IPS DF 4.7 (cell line): Measurements from ENCODE around the gene SLC27A4.

Source experiments
- DNase-seq: peaks from one replicate; pipeline ENCODE4 v3.0.0-alpha.2; 2013; ENCODE audit warnings: low spot score; ENCODE audit errors: extremely low read depth

Gene SLC27A4

DNA sequence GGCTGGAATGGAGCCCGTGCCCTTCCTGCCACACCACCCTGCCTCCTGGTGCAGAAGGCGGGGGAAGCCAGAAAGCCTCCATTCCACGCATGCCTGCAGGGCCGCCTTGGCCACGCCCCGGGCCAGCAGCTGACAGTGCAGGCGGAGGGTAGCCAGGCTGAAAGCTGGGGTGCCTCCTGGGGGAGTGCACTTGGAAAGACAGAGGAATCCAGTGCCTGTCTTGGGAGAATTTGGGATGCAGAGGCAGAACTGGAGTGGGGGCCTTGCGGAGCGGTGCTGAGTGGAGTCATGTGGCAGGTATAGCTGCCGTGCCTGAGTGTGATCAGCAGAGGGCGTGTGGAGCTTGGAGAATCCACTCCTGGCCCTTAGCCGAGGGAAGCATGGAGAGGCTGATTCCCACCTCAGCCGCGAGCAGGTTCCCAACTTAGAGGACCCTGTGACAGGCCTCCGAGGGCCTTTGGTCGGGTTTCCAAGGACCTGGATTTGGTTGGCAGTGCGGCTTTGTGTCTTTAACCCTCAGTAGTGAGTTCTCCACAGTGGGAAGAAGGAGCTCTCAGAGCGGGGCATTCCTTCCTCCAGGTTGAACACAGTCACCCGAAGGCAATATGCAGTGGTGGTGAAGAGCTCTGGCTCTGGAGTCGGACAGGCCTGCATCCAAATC, 21.8 kb downstream of the SLC27A4 start:
- no peak for DNase-seq

DNA sequence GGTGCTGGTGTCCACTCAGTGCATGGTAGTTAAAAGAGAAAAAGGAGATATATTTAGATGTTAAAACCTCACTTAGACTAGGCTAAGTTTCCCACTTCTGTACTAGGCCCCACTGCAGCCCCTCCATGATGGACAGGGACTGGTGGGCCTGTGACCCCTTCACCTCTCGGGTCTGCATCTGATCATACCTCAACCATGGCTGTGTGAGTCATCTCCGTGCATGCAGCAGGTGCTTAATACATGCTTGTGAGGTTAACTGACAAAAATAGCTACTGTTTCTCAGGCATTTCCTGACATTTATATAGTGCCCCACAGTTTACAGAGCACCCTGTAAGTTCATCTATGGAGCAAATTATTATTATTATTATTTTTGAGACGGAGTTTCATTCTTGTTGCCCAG, 22.4 kb downstream of the SLC27A4 start:
- no peak for DNase-seq

DNA sequence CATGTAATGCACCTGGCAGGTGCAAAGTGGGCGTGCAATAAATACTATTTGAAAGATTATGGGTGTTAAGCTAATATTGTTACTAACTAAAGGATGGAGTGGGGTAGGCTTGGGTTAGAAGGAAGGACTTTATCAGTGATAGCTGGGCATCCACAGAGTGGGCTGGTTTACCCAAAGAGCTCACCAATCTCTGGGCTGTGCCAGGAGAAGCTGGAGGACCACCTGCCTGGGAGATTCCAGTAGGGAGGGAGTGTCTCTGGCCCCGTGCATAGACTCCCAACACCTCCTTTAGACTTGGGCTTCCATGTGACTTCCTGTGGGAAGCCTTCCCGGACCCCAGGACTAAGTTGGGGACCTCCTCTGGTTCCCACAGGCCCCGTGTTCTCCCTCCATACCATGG, 25.2 kb downstream of the SLC27A4 start:
- no peak for DNase-seq

DNA sequence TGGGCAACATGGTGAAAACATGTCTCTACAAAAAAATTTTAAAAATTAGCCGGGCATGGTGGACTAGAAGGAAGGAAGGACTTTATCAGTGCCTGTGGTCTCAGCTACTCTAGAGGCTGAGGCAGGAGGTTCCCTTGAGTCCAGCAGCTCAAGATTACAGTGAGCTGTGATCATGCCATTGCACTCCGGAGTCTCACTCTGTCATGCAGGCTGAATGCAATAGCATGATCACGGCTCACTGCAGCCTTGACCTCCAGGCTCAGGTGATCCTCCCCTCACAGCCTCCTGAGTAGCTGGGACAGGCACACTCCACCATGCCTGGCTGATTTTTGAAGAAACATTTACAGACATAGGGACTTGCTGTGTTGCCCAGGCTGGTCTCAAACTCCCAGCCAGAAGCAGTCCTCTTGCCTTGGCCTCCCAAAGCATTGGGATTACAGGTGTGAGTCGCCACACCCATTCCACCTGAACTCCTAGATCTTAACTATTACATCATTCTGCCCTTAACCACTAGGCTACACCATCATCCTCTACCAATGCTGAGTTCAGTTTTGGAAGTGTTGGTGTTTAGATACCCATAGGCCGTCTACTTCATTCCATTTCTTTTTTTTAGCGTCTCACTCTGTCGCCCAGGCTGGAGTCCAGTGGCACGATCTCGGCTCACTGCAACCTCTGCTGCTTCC, 28.8 kb downstream of the SLC27A4 start:
- no peak for DNase-seq

DNA sequence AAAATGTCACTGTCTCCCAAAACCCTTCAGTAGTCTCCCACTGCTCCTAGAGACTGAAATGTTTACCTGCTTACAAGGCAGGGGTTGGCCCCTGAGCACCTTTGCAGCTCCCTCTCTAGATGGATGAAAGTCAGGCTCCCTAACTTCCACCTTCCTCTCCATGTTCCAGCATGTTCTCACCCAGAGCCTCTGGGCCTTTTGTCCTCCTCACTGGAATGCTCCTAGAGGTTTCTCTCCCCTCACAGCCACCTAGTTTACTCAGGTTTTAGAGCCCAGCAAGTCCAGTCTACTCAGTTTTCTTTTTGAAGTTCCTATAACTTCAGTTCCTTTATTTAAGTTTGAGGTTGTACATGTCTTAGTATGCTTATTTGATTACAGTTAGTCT, 30.0 kb downstream of the SLC27A4 start:
- DNase-seq, result no peak

DNA sequence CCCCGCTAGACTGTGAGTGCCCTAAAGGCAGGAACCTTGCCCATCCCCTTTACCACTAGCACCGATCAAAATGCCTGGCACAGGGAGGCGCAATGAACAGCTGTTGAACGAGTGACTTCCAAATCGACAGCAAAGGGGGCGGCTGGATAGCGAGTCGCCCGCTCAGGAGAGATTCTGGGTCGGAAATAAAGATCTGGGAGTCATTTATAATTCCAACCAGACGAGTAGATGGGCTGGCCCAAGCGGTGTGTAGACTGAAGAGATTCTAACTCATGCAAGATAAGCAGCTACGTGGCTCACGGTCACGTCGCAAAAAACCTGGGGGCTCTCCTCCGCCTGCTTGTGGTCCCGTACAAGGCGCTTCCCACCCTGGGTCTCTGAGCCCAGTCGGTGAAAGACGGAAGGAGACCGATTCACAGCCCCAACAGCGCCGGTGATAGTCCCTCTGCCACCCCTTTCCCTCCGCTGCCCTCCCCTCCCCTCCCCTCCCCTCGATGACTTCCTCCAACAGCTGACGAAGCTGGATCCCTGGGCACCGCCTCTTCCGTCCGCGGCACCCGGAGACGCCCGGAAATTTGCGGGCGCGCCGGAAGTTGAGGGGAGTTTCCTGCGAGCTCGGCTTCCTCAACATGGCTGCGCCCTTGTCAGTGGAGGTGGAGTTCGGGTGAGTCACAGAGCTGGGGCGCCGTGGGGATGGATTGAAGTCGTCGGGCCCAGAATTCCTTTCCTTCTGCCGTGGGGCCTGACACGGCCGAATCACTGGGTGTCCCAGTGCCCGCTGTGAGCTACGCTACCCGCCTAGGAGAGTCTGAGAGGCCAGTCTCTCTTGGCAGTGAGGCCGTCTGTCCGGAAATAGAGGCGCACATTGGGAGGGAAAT, 30.7 kb downstream of the SLC27A4 start, which contains the start of gene URM1:
Gene URM1 (plus strand): TSS at position 623 of the 878 bp plus-strand sequence. CDS start 7 bp downstream, at position 630.
- DNase-seq, result no peak

DNA sequence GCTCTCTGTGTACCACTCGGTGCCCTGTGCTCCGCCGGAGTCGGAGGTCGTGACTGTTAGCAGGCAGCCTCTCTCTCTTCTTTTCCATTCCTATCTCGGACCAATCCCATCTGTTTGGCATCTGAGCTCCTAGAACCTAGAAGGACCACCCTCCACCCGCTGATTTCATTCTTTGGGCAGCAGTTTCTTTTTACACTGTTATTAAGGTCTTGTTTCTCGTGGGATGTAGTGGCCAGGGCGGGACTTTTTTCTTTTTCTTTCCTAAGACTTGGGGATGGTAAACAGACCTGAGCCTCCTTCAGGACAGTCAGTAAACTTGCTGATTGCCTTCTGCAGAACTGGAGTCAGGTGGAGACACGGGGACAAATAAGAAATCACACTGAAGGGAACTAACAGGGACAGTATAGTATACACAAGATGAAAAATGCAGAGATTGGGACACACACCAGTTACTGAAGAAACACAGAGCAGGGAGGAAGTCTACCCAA, 31.3 kb downstream of the SLC27A4 start:
- no peak for DNase-seq

DNA sequence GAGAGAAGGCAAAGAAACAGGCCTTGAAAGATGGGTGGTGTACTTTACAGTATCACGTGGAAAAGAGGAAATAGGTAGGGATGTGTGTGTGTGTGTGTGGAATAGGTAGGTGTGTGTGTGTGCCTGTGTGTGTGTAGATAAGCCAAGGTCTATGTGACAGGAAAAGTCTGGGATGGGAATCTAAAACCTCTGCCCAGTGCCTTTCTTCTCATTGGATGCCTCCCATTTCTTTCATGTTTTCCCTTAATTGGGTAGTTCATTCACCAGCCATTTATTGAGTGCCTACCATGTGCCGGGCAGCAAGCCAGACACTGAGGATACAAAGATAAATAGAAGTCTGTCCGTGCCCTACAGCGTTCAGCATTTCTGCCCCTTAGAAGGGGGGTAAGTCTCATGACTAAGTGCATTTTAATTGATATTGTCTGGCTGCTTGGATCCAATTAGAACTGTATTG, 31.9 kb downstream of the SLC27A4 start:
- DNase-seq, result no peak

DNA sequence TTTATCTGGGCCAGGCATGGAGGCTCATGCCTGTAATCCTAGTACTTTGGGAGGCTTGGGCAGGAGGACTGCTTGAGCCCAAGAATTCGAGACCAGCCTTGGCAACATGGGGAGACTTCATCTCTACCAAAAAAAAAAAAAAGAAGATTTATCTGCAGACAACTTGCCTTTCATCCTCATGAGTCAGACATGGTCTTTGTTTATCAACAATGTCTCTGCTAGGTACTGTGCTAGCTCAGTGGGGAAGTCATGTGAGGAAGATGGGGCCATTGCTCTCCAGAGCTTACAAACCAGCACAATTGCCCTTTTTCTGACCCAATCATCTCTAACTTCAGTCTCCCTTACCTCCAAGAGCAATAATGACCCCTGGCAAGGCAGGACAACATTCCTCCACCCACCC, 32.5 kb downstream of the SLC27A4 start:
- DNase-seq, result no peak

DNA sequence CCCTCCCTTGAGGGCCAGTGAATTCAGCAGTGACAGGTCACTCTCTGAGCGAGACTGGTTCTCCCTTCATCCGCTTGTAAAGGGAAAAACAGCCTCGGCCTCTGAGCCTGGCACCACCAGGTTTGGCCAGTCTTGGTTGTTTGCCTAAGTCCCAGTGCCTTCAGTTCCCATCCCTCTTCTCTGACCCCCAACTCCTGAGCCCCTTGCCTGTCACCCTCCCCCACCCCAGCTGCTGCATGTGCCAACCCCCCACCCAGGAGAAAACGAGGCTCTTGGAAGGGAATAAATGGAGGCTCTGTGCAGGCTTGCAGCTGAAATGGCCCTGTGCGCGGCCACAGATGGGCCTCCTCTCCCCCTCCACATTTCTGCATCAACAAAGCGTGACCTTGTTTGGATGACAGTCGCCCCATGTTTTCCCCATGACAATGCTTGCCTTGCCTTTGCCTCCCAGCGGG, 33.9 kb downstream of the SLC27A4 start:
- DNase-seq, result no peak

DNA sequence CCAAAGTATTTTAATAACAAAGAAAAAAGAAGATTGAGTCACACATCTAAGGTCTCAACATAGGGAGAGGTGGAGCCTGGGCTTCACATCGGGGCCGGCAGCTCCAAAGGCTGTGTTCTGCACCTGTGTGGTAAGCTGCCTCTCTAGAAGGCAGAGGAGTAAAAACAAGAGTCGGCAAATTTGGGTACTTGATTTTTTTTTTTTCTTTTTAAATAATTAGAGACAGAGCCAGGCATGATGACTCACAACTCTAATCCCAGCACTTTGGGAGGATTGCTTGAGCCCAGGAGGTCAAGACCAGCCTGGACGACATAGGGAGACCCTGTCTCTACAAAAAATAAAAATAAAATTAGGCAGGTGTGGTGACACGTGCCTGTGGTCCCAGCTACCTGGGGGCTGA, 35.5 kb downstream of the SLC27A4 start:
- DNase-seq, result no peak

DNA sequence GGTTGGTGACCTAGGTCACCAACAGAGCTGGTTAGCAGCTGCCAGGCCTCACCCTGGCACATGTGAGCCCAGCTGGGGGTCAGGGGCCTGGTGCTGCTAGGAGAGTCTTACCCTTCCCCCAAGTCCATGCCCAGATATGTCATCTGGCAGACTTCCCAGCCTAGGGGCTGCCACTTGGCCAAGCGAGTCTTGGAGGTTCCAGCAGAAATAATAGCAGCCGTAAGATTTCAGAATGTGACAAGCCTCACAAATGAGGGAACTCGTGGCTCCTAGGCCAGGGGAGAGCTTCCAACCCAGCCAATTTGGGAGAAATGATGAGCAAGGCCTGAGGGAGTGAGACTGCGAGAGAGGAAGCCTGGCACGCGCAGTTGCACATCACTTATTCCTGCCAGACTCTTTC, 41.9 kb downstream of the SLC27A4 start:
- no peak for DNase-seq

DNA sequence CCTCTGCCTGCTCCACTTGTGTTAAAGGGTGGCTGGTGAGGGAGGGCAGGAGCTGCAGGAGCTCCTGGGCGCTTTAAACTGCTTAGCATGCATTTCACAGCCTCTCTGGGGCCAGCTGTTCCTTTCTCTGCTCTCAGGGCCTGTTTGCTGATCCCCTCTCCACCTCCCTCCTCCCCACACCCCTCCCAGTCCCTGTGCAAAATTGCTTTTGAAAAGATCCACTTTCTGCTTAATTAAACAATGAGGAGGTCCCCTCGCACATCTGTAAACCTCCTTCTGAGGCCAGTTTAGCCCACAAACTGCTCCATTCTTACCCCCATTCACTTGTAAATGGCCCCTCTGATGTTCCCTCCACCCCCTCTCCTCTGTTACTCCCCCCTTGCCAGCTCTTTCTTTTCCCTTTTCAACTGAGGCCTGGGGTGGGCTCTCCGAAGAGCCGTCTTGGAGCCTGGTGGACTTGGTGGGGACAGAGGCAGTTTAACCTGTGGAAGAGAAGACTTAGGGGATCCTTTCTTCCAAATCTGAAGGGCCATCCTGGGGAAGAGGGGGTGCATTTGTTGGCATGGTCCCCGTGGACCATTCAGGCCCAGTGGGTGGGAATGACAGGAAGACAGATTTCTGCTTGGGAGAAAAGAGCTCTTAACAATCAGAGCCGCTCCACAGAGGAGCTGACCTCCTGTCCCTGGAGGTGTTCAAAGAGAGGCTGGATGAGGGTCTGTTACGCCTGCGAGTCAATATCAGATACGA, 42.9 kb downstream of the SLC27A4 start:
- no peak for DNase-seq

DNA sequence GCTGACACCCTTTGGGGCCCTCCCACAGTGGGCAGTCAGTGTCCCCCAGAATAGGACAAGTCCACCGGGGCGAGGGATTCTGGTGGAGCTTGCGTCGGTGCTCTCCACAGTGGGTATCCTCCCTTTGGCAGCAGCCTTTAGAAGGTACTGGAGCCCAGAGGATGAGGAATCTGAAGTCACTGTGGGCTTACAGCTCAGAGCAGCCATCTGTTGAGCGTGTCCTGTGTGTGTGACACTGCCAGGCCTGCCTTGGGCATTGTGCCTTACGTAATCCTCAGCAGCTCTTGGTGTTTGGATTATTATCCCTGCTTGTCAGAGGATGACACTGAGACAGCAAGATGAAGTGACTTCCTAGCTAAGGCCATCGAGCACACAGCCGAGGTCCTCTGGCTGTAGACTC, 43.5 kb downstream of the SLC27A4 start:
- DNase-seq, result no peak

DNA sequence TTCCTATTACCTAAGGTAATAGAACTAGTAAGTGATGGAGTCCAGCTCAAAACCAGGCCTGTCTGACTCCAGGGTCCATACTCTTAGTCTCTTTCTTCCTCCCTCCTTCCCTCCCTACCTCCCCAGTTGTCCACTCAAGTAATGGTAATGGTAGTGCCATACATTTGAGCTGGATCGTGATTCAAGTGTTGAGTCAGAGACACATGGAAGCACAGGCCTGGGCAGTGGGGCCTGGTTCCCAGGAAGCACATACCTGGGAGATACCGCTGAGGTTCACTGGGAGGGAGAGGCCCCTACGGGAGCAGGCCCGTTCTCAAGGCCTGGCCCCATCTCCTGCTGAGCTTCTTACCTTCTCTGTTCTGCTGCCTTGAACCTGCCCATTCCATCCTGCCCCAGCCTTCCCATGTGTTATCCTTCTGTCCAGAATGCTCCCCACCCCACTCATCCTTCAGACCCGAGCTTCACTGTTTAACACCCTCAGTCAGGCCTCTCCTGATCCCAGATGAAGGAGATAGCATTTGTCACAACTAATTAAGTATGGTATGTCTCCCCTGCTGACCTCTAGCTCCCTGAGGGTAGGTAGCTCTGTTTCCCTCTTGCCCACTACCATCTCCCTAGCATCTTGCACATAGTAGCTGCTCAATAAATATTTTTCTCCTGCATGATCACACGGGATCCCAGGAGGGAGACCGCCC, 44.6 kb downstream of the SLC27A4 start:
- DNase-seq, result no peak

DNA sequence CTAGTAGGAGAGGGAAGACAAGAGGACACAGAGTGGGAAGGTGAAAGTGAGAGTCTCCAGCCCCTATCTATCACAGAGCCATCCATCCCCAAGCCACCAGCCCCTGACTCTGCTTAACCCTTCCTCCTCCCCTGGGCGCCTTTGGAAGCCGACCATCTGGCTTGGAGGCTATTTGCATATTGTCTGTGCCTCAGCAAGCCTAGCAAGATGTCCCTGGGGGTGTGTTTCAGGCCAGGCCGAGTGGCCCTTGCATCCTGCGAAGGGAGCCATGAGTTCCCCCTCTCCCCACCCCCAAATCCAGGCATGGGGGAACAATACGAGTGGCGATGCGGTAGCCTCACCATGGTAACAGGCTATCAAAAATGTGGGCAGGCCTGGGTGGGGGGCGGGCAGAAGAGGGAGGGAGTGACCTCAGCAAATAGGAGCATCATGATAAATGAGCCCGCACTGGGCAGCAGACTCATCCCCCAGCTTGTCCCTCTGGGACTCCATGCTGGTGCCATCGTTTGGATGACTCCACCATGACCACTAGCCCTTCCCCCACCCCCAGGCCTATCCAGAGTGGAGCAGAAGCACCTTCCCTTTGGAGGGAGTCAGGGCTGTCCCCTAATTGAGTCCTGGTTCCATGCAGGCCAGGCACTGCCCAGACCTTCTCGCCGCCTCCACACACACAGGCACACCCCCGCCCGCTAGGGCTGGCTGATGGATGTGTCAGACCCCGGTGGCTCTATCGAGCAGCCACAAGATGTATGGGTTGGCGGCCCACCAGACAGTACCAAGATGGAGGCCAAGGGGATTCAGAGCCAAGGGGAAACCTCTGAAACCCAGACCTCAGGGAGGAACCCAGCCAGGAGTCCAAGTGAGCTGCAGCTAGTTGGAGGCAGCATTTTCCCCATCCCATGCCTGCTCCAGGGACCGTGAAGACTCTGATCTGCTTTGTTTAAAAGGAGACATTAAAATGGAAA, 45.5 kb downstream of the SLC27A4 start:
- DNase-seq, result no peak

DNA sequence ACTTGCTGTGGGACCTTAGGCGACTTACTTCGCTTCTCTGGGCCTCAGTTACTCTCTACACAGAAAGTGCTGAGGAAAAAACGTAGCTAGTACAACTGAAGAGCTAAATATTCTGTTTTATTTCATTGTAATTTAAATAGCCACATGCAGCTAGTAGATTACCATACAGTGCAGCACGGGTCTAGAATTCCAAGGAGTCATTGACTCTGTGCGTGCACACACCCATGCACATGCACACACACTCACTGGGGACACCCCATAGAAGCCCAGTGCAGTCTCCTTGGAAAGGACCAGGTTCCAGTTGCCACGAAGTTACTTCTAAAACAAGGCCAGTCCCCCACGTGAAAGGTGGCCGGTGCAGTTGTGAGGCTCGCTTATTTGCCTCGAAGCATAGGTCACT, 47.8 kb downstream of the SLC27A4 start:
- DNase-seq, result no peak

DNA sequence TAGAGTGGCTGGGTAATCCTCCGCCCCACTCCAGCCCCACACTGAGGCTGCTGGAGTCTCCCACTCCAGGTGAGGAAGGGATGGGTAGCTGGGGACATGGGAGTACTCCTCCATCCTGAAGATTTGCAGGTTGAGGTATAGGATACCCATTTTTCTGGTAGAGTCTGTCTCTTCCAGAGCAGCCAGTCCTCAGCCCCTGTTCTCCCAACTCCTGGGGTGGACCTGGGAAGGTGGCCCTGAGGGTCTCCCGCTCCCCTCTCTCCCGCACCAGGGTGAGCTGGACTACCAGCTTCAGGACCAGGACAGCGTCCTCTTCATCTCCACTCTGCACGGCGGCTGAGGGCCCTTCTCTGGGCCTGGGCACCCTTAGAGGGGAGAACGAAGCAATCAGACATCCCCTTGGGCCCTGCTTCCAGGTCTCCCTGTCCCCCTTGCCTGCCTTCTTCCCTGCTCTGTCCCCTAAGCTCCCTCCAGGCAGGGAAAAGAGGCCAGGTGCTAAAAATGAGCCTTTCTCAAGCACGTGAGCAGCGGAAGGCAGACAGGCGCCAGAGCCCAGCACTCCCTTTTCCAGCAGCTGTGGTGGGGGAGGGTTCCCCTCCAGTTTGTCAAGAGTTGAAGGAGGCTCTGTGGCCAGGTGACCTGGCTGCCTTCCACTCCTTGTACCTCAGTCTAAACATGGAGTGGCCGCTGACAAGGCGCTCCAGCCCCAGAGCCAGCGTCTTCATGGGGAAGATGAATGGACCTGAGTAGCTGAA, 49.2 kb downstream of the SLC27A4 start:
- no peak for DNase-seq
